Stimulated activated CD8-positive, alpha-beta memory T cell treated with anti-CD3 and anti-CD28 coated beads, Interleukin-15, amount 100 ng/mL, for 4 hours (primary cell): ENCODE measurements around the gene KCNQ4.

Experiments
- DNase-seq, 2 donors: peaks; one replicate each; pipeline ENCODE4 v3.0.0-alpha.2; 2020; ENCODE audit warnings: low read depth in 2 of 2

The KCNQ4 gene

DNA sequence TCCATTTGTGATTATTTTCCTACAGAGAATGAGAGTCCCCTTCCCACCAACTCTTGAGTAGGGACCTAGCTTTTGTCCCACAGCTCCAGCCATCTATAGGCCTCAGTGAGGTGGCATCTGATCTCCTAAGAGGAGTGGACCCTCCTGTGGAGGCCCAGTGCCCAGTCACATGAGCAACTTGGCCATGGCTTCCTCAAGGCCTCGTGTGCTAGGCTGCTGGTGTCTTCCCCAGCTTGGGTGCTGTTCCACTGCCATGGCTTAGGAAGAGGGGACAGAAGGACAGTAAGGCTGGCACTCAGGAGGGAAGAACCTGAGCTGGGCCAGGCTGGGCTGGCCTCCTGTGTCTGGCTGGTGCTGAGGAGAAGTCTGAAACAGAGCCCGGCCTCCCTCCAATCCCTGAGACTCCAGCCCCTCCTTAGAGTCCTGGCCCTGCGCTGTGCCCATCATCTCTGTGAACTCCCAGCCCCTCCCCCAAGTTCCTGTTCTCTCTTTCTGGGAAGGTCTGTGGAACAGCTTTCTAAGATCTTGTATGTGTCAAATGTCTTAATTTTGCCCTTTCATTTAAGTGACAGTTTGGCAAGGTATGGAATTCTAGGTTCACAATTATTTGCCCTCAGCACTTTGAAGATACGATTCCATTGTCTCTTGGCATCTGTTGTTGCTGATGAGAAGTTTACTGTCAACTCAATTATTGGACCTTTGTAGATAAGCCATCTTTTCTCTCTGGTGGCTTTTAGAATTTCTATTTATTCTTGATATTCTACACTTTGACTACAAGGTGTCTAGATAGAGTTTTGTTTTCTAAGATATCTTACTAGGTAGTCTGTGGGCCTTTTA, 7.1 kb upstream of the KCNQ4 start:
- DNase-seq = no peak

DNA sequence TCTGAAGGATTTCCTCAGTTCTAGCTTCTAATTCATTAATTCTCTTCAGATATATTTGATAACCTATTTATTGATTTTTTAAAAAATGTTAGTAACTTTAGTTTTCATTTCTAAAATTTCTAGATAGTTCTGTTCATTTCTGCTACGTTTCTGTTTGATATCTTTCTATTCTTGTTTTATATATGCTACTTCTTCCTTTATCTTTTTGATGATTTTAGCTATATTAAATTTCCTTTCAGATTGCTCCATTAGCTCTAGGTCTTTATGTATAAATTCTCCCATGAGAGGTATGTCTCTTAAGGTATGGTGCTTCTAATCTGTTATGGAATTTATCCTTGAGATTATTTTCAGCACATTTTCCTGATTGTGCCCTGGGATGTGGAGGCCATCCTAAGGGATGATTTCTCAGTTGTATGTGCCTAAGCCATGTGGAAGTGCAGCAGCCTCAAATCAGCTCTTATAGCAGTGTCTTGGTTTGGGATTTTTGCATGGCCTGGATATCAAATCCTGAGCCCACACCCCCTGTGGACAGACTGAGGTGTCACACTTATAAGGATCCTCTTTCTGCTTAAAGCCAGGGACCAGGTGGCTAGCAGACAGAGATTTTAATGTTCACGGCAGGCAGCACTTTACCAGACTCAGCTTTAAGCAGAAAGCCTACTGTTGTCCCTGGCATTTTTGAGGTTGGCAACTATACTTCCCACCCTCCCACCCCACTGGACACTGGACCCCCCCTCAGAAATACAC, 6.2 kb upstream of the KCNQ4 start:
- DNase-seq = no peak

DNA sequence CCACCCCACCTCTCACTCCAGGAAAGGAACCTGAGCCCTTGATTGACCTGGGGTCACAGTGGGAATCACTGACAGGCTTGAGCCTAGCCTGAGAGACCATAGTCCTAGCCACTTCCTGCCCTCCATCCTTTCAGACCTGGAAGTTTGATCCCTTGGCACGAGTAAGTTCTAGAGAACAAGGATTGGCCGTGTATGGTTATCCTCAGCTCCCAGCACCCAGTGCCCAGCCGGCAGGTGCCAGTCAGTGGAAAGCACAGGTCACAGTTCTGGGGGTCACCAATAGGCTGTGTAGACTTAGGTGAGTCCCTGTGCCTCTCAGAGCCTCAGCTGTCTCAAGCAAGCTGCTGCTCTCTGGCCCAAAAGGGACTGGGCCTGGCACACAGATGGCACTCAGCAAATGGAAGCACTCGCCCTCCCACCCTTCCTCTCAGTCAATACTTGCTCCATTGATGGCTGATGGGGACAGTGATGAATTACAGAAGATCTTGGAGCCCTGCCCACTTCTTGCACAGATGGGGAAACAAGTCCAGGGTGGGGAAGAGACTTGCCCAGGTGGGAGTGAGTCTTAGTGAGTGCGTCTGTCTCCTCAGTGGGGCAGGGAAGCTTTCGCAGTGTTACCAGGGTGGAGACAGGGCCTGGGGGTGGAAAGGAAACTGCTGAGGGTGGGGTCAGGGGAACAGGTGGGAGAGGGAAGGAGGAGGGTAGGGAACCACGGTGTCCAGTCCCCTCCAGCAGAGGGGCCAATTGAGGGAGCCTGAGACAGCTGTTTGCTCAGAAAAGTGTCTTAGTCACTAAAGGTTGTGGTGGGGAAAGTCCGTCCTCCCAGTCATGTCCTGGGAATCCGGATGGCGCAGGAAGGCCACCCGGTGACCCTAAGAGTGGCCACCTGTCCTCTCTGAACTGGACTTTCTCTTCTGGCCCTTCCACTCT, 2.6 kb upstream of the KCNQ4 start:
- no peak for DNase-seq

DNA sequence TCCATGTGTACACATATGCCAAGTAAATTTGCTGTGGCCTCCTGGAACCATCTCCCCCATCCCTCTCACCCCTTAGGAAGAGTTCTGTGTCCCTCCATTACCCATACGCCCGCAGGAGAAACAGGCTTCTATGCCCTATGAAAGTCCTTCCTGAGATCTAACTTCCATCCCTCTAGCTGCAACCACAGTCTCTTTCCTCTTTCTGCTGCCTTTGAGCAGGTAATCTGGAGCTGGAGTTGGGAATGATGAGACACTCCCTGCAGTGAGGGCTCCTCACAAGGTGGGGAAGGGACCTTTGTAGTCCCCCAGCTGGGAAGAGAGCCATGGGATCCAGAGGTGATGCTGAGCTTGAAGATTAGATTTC, 2.0 kb upstream of the KCNQ4 start:
- DNase-seq = no peak

DNA sequence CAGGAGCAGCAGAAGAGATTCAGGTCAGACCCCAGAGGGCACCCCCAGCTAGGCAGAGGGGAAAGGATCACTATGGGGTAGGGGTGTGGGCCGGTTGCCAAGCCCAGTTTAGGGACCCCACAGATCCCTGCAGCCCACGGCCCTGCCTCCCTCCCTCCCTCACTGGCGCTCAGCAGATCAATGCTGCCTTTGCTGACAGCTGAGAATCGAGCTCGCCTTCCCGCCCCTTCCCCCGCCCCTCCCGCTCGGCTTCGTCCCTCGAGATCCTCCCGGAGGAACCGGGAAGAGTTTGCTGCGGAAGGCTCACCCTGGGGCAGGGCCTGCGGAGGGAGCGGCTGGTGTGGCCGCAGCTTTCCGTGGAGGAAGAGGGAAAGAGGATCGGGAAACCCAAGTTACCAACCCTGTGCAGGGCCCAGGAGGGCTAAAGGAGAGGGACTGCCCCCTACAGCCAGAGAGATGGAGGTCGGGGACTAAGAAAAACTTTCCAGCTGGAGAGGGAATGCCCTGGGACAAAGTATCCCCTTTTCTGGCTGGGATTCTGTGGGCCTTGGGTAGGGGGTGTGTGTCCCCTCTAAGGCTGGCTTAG, 1.1 kb upstream of the KCNQ4 start:
- DNase-seq = no peak

DNA sequence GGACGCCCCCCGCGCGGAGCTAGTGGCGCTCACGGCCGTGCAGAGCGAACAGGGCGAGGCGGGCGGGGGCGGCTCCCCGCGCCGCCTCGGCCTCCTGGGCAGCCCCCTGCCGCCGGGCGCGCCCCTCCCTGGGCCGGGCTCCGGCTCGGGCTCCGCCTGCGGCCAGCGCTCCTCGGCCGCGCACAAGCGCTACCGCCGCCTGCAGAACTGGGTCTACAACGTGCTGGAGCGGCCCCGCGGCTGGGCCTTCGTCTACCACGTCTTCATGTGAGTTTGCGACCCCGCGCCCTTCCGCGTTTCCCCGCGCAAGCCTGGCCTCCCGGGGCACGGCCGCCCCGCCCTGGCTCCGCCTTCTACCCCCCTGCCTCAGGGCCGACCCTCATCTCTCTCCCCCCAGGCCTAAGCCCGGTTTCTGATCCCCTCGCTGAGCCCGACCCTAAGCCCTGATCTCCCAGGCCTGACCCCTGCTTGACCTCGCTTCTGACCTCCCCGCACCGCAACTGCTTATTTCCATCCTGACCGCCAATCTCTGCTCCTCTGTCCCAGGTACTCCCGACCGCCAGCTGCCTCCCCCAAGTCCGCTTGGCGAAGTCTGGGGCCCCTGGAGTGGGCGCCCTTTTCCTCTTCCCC, 669 bp downstream of the KCNQ4 start:
- no peak for DNase-seq

DNA sequence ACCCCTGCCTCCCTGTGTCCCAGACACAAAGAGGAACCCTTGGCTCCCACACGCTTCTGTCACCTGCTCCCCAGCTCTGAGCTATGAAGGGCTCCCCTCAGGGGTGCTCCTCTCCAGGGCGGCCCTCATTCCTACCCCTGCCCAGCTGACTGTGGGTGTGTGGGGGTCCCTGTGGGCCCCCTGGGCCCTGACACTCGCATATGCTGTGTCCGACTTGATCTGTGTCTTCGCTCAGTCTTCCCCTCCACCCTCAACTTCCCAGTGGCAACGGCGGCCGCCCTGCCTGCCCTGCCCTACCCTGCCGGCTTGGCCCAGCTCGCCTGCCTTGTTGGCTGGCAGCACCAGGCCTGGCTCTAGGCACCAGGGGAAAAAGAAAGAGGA, 1.2 kb downstream of the KCNQ4 start:
- no peak for DNase-seq

DNA sequence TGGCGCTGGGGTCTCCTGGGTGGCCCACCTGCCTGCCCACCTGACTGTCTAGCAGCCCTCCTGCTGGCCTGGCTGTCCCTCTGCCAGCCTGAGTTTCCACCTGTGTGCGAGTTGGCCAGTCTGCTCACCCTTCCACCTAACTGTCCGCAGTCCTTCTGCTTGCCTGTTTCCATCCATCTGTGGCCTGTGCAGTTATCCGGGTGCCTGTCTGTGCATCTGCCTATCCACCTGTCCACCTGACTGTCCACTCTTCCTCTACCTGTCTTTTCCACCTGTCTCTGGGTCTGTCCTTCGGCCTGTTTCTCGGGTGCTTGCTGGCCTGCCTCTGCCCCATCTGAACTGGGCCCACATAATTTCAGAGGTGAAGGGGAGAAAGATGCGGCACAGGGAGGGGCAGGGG, 1.9 kb downstream of the KCNQ4 start:
- DNase-seq = no peak

DNA sequence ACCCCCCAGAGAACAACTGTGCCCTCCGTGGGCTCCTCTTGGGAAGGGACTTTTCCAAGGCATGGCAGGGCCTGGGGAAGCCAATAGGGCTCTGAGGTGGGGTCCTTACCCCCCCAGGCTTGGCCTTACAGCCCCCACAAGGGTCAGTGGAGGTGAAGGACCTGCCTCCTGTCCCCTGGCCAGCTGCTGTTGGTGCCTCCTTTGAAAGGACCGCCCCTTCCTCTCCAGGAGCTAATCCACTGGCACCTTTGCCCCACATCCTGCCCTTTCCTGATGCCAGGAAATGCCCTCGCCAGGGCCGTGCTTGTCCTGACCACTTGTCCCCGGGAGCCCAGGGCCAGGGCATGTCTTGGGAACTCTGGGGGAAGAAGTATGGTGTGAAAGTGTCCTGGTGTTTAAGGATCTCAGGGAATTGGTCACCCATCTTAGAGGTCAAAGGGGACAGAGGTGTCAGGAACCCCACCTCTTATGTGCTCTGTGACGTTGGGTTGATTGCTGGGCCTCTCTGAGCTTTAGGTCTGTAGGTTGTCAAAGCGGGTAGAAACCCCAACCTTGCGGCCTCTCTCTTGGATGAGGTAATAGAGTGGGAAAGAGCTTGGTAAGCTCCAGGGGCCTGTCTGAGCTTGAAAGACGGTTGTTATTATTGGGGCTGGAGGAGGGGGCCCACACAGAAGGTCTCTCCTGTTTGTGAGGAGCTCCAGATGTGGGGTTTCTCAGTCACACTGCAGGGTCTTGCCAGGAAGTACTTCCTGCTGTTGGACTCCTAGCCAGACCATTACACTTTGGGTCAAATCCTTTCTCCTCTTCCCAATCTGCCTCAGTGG, 2.8 kb downstream of the KCNQ4 start:
- DNase-seq = no peak

DNA sequence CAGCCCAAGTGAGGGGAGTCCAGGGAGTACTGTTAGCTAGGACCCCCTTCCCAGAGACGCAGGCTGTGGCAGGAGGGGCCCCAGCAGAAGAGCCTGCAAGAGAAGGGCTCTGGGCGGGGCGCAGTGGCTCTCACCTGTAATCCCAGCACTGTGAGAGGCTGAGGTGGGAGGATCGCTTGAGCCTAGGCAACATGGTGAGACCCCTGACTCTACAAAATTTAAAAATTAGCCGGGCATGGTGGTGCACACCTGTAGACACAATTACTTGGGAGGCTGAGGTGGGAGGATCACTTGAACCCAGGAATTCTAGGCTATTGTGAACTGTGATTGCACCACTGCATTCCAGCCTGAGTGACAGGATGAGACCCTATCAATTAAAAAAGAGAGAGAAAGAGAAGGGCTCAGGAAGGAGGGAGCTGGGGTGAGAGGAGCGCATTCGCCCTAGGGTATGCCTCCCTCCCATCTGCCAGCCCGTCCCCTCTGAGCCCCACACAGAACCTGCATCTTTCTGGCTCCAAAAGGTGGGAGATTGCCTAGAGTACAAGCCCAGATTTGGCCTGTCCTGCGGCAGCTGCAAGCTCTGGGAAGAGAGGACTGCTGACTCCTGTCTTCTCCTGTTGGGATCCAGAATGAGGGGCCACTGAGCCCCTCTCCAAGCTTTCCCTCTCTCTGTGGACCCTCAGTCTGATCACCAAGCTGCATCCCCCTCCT, 3.6 kb downstream of the KCNQ4 start:
- no peak for DNase-seq

DNA sequence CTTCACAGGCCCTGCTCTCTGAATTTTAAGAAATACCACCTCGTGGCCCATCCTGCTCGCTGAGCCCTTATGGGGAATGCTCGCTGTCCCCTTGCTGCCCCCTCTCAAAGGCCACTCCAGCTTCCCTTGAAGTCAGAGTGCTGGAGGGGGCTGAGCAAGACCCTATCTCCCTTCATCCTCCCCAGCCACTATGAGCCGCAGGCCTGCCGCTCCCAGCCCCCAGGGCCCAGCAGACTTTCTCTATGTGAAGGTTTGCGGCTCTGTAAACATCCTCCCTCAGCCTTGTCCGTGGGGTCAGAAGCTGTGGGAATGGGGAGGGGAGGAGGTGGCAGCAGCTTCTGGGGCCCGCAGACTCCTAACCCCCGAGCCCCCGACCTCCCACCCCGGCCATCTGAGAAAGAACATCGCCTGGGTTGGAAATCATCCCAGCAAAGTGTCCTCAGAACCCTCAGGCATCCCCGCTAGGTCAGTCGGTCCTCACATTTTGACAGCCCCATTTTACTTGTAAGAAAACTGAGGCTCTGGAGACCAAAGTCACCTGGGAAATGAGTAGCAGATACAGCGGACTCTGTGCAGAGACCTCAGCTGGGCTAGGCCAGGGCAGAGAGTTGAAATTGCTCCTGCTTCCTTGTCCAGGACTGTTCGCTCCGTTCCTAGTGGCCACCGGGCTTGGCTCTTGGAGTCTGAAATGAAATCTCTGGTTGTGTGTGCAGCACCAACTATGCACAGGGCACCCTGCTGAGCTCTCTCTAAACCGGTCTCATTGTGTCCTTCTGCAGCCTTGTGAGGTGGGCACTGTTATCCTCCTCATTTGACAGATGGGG, 4.4 kb downstream of the KCNQ4 start:
- DNase-seq = no peak

DNA sequence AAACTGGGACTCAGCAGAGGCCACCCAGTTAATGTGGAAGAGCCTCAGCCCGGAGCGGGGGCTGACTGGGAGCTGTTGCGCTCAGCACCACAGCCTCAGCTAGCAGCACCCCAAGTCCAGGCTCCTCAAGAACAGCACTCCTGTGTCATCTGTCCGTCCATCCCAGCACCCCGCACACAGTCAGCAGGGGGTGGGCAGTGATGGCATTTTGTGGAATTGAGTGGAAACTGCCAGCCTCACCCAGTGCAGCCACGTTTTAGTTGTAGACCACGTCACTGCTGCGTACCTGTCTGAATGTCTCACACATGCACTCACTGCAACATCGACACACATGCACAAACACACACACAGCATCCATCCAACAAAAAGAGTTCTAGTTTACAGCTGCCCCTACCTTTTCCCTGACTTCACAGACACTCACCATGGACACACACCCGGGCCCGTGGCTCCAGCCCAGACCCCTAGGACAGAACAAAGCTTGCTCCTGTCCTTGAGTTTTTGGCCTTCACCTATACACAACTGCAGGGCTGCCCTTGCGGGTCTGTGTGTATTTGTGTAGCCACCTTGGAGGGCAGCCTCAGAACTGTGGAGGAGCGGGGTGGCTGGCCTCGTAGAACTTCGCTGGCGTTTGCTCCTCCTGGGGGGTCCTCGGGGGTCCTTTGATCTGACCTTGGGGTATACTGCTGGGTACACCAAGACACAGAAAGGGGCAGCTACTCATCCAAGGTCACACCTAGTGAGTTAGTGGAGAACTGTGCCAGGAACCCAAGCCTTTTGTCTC, 5.2 kb downstream of the KCNQ4 start:
- no peak for DNase-seq

DNA sequence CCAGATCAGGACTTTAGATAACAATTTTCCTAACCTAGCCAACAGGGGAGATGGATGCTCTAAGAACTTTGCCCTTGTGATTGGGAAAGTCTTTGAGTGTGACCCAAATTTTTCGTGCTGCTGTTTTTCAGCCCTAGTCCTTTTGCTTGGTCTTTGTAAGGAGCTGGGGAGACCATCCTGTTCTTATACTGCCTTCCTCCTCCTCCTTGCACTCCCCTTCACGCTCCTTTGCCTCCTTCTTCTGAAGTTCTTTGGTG, 5.7 kb downstream of the KCNQ4 start:
- DNase-seq = no peak

DNA sequence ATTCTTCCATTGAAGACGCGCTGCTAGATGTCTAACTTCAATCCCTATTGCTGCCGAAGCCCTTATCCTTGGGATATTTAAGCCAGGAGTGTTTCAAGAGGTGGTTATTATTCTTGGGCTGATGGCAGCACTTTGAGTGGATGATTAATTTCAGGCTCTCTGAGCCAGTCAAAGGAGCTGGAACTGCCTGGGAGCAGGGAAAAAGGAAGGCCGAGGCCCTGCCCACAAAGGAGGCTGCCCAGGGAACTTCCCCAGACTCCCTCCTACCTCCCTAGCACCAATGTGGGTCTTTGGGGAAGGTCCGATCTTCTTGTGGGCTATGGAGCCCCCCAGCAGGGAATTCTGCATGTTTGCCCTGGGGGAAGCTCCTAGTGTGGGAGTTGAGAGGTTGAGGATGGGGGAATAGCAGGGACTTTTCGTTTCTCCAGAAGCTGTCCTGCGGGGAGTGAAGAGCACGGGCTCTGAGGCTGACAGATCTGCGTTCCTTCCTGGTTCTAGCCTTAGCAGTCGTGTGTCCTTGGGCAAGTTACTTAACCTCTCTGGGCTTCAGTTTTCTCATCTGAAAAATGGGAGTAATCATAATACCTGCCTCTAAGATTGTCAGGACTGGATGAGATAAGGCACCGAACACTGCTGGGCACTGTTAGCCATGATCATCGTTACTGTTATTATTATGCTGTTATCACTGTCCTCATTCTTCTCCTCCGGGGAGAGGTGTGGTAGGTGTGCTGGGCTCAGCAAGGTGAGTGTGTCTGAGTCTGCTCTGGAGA, 6.3 kb downstream of the KCNQ4 start:
- DNase-seq = no peak

DNA sequence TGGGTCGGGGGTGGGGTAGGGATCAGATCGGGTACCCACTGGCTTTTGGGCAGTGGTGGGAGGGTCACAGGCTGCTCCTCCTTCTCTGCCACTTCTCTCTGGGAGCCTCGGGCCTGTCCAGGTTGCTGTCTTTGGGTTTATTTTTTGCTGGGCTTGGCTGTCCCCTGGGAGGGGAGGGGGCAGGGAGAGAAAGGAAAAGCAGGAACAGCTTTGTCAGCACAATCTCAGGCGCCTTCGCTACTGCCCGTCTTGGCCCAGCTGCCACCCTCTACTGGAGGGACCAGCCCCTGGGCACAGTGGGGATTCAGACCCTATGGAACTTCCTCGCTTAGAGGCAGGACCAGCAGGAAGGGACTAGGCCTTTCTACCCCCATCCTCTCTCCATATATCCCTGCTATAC, 8.4 kb downstream of the KCNQ4 start:
- no peak for DNase-seq

DNA sequence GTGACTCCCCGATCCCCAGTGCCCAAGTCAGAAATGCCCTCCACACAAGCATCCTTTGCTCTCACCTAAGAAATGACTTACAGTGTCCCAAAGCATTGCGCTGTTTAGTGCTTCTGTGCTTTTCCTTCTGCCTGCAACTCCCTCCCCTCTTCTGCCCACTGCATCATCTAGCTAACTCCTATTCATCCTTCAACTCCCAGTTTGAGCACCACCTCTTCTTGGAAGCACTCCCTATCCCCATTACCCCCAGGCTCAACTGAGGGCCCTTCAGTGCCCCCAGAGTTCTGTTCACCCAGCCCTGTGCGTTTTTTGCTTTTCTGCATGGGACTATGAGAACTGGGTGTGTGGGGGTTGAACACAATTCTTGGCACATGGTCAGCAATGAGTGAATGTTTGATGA, 10.0 kb downstream of the KCNQ4 start:
- DNase-seq = no peak

DNA sequence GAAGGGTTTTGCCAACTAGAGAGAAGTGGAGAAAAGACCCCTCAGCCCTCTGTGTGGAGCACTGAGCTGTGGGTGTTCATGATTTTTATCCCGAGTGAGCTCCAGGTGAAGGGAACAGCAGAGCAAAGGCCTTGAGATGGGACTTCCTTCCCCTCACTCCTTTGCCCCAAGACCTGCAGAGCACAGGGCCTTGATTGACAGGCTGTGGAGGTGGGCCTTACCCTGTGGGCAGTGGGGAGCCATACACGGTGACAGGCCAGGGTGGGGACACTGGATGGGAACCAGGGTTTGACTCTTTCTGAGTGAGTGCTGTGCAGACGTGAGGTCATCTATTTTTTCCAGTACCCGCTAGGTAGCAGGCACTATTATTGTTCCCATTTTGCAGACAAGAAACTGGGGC, 10.5 kb downstream of the KCNQ4 start:
- DNase-seq = no peak
